HG03558 (cell line): ENCODE measurements around the gene FAM161A.

Experiments used
- ATAC-seq: cut with Tn5 transposase; IDR thresholded peaks from one replicate; pipeline ENCODE4 v1.9.1; 2021; ENCODE audit warnings: moderate number of reproducible peaks; ENCODE audit not compliant: unreplicated experiment; ENCODE audit errors: extremely low read depth

The FAM161A gene

GRCh38 chr2:61789807-61790602 is 63.9 kb downstream of the FAM161A start:
- no peak for ATAC-seq

- no peak for ATAC-seq
These were observed 65.8 kb downstream of the FAM161A start for GRCh38 chr2:61787941-61788563.

GRCh38 chr2:61786876-61787275 is 67.0 kb downstream of the FAM161A start:
- no peak for ATAC-seq

- ATAC-seq: no peak
These were observed 68.3 kb downstream of the FAM161A start for GRCh38 chr2:61785583-61785982.

- ATAC-seq: no peak
These were observed 69.2 kb downstream of the FAM161A start for GRCh38 chr2:61784643-61785042.

GRCh38 chr2:61775956-61776570 is 77.8 kb downstream of the FAM161A start:
- ATAC-seq: no peak
